Right lung (tissue), 10 donors: ENCODE data around the gene SCMH1. TPM values are rescaled to one million over a fixed set of nuclear protein-coding genes. Genes with fewer than 3 reads are reported as not detected.
A peak's percentile ranks its signal among the peaks of the same experiment; 100 is the strongest.

ENCODE experiments used
- DNase-seq, 2 donors: peaks; one replicate each; pipeline ENCODE4 v3.0.0-alpha.2; 2013
- long read RNA-seq, 8 donors: transcript quantifications; one replicate each; lab custom pipeline, GENCODE V29; 2026
- polyA plus RNA-seq, 5 donors: library from polyadenylated mRNA; unstranded; fragments of 120-200 nt; gene quantifications; one replicate each; pipeline versions ENCODE4 v1.2.1 to v1.2.3, GENCODE V29; 2013; ENCODE audit warnings: inconsistent platforms in 1 of 5, low replicate concordance in 1 of 5; ENCODE audit not compliant: insufficient read length in 5 of 5, insufficient read depth in 1 of 5

The SCMH1 gene
- polyA plus RNA-seq: 10 to 100 TPM; 37.3 to 49.0 (median 43.9) TPM
- long read RNA-seq, donor 1: 0 reads
- long read RNA-seq, donor 2, partial matches to known transcripts: 0 of 1 reads
- long read RNA-seq, donor 2, other reads (novel, unspliced or antisense): 0 of 1 reads
- long read RNA-seq, donor 3: 0 reads
- long read RNA-seq, donor 4: 0 reads
- long read RNA-seq, donor 5: 0 reads
- long read RNA-seq, donor 6, partial matches to known transcripts: 0 of 1 reads
- long read RNA-seq, donor 6, other reads (novel, unspliced or antisense): 0 of 1 reads
- long read RNA-seq, donor 7: 0 reads
- long read RNA-seq, donor 8, partial matches to known transcripts: 0 of 1 reads
- long read RNA-seq, donor 8, other reads (novel, unspliced or antisense): 0 of 1 reads

GRCh38 chr1:41241749-41242341 lies at the start of gene SCMH1:
SCMH1 (minus strand) TSS chr1:41242306; CDS start chr1:41186133, 56,173 bp downstream.
- DNase-seq: peak; percentile 32 to 60

- no peak for DNase-seq
Measured at GRCh38 chr1:41291195-41291594, 49.1 kb upstream of the SCMH1 start.

- DNase-seq: no peak
Measured at GRCh38 chr1:41289196-41289595, 47.1 kb upstream of the SCMH1 start.

- no peak for DNase-seq
Measured at GRCh38 chr1:41286992-41287391, 44.9 kb upstream of the SCMH1 start.

- no peak for DNase-seq
Measured at GRCh38 chr1:41286486-41286885, 44.4 kb upstream of the SCMH1 start.

GRCh38 chr1:41285818-41286217 lies 43.7 kb upstream of the SCMH1 start:
- DNase-seq: no peak

GRCh38 chr1:41284121-41284520 lies 42.0 kb upstream of the SCMH1 start:
- DNase-seq: no peak

- peak in 1 of 2 donors; percentile 17 for DNase-seq
Measured at GRCh38 chr1:41282679-41283317, 40.7 kb upstream of the SCMH1 start.

GRCh38 chr1:41281334-41281733 lies 39.2 kb upstream of the SCMH1 start:
- DNase-seq: no peak

- no peak for DNase-seq
Measured at GRCh38 chr1:41280202-41281032, 38.3 kb upstream of the SCMH1 start.

- DNase-seq: no peak
Measured at GRCh38 chr1:41278076-41278475, 36.0 kb upstream of the SCMH1 start.

GRCh38 chr1:41277371-41277975 lies 35.4 kb upstream of the SCMH1 start:
- no peak for DNase-seq

- DNase-seq: no peak
Measured at GRCh38 chr1:41275831-41276230, 33.7 kb upstream of the SCMH1 start.

GRCh38 chr1:41274752-41275545 lies 32.8 kb upstream of the SCMH1 start:
- no peak for DNase-seq

- DNase-seq: no peak
Measured at GRCh38 chr1:41272601-41273000, 30.5 kb upstream of the SCMH1 start.

- DNase-seq: peak; percentile 56 to 68
Measured at GRCh38 chr1:41268154-41268770, 26.2 kb upstream of the SCMH1 start.

GRCh38 chr1:41261926-41262618 lies 20.0 kb upstream of the SCMH1 start:
- DNase-seq: no peak

- DNase-seq: no peak
Measured at GRCh38 chr1:41260768-41261167, 18.7 kb upstream of the SCMH1 start.

GRCh38 chr1:41259221-41259620 lies 17.1 kb upstream of the SCMH1 start:
- DNase-seq: no peak

GRCh38 chr1:41255978-41256377 lies 13.9 kb upstream of the SCMH1 start:
- no peak for DNase-seq
